GM23338 (cell line): Measurements from ENCODE around the gene ZNF236. TPM values are rescaled to one million over a fixed set of nuclear protein-coding genes. Genes with fewer than 3 reads are reported as not detected.

ENCODE experiments used
- ATAC-seq: fragments of 200-7000 bp; cut with Tn5 transposase; 3 replicates; pipeline ENCODE4 v1.9.1; 2020
- DNase-seq: peaks from one replicate; pipeline ENCODE4 v3.0.0-alpha.2; 2015; ENCODE audit warnings: low spot score
- H2AFZ ChIP-seq: fragments of 200-600 bp; sonication (generic); 2 replicates; pipeline ENCODE4 v1.8.0; 2016; ENCODE audit warnings: antibody characterized with exemption, mild to moderate bottlenecking, moderate library complexity
- H3F3A ChIP-seq: fragments of 200-600 bp; sonication (generic); replicated peaks from 2 replicates; pipeline ENCODE4 v1.8.0; 2017; ENCODE audit warnings: antibody characterized with exemption, mixed run types, low read depth
- H3K27ac ChIP-seq: fragments of 200-600 bp; sonication (generic); 2 replicates; pipeline ENCODE4 v1.6.1; 2016; ENCODE audit warnings: low read depth
- H3K27me3 ChIP-seq: fragments of 200-600 bp; sonication (generic); 2 replicates; pipeline ENCODE4 v1.8.0; 2016; ENCODE audit warnings: mild to moderate bottlenecking, mixed run types, moderate library complexity; ENCODE audit not compliant: insufficient read depth
- H3K36me3 ChIP-seq: fragments of 200-600 bp; sonication (generic); 2 replicates; pipeline ENCODE4 v1.8.0; 2016; ENCODE audit warnings: mild to moderate bottlenecking; ENCODE audit not compliant: insufficient read depth
- H3K4me1 ChIP-seq: fragments of 200-600 bp; sonication (generic); 2 replicates; pipeline ENCODE4 v1.8.0; 2016; ENCODE audit warnings: mild to moderate bottlenecking, moderate library complexity; ENCODE audit not compliant: insufficient read depth
- H3K4me2 ChIP-seq: fragments of 200-600 bp; sonication (generic); 2 replicates; pipeline ENCODE4 v1.7.1; 2017; ENCODE audit warnings: mixed run types
- H3K4me3 ChIP-seq: fragments of 200-600 bp; sonication (generic); 2 replicates; pipeline ENCODE4 v1.6.1; 2016; ENCODE audit warnings: mixed run types
- H3K79me2 ChIP-seq: fragments of 200-600 bp; sonication (generic); replicated peaks from 2 replicates; pipeline ENCODE4 v1.8.0; 2017; ENCODE audit warnings: mild to moderate bottlenecking; ENCODE audit not compliant: insufficient read depth
- H3K9me2 ChIP-seq: fragments of 200-600 bp; sonication (generic); 2 replicates; pipeline ENCODE4 v1.8.0; 2017; ENCODE audit not compliant: insufficient read depth
- H4K20me1 ChIP-seq: fragments of 200-600 bp; sonication (generic); replicated peaks from 2 replicates; pipeline ENCODE4 v1.8.0; 2017; ENCODE audit warnings: mild to moderate bottlenecking; ENCODE audit not compliant: insufficient read depth
- H3K27ac Mint-ChIP-seq: 2 replicates; pipeline ENCODE4 v1.8.0; 2020; ENCODE audit warnings: inconsistent platforms, mild to moderate bottlenecking, moderate library complexity, mixed read lengths
- H3K27me3 Mint-ChIP-seq: 3 replicates; pipeline ENCODE4 v1.8.0; 2022; ENCODE audit warnings: low read depth, mild to moderate bottlenecking, moderate library complexity, mixed read lengths, inconsistent platforms; ENCODE audit not compliant: insufficient read depth, poor library complexity
- H3K36me3 Mint-ChIP-seq: 3 replicates; pipeline ENCODE4 v1.8.0; 2021; ENCODE audit warnings: low read depth, mild to moderate bottlenecking, inconsistent platforms, moderate library complexity, mixed read lengths
- H3K4me1 Mint-ChIP-seq: 3 replicates; pipeline ENCODE4 v1.8.0; 2020; ENCODE audit warnings: mild to moderate bottlenecking, inconsistent platforms, mixed read lengths
- H3K4me3 Mint-ChIP-seq: 3 replicates; pipeline ENCODE4 v1.8.0; 2021; ENCODE audit warnings: moderate library complexity, mild to moderate bottlenecking, inconsistent platforms, mixed read lengths
- H3K9me3 Mint-ChIP-seq: 3 replicates; pipeline ENCODE4 v1.8.0; 2020; ENCODE audit warnings: moderate library complexity, mild to moderate bottlenecking, inconsistent platforms, mixed read lengths
- CREB1 ChIP-seq: fragments of 250-450 bp; sonication (Bioruptor Pico); IDR thresholded peaks from 2 replicates; pipeline ENCODE4 v1.5.0; 2020; ENCODE audit warnings: low read depth, mild to moderate bottlenecking, moderate library complexity
- EZH2 ChIP-seq: fragments of 200-600 bp; sonication (generic); IDR thresholded peaks from one replicate; pipeline ENCODE4 v1.8.0; 2017; ENCODE audit warnings: antibody characterized with exemption, mild to moderate bottlenecking, low read depth; ENCODE audit not compliant: unreplicated experiment
- NANOG ChIP-seq: IDR thresholded peaks from 2 replicates; pipeline ENCODE4 v1.6.1; 2016; ENCODE audit warnings: antibody characterized with exemption, borderline replicate concordance
- polyA plus RNA-seq: library from polyadenylated mRNA; unstranded; fragments of >200 nt; fragmentation: Nextera tagmentation; extraction: Ambion mirVana; gene quantifications from 2 replicates; pipeline ENCODE4 v1.2.1, GENCODE V29; 2016
- total RNA-seq: library from RNA; depleted of rRNA; stranded (reverse); fragments of >200 nt; shearing (Covaris generic); gene quantifications from 2 replicates; pipeline ENCODE4 v1.2.3, GENCODE V29; 2014
- TF ChIP-seq, protein P1 (sequence below): IDR thresholded peaks from 2 replicates; pipeline ENCODE4 v1.6.1; 2016; ENCODE audit warnings: antibody characterized with exemption
- TF ChIP-seq, protein P2 (sequence below), 2 experiments: fragments of 200-600 bp in 1 of 2; sonication (generic) in 1 of 2; conservative IDR thresholded peaks; 2 replicates each; pipeline versions ENCODE4 v1.5.1 to v1.6.1; 2016 to 2017; ENCODE audit warnings: antibody characterized with exemption in 2 of 2, low read depth in 2 of 2, mild to moderate bottlenecking in 2 of 2, moderate library complexity in 1 of 2
- TF ChIP-seq, protein P3 (sequence below): fragments of 250-450 bp; sonication (Bioruptor Pico); IDR thresholded peaks from 2 replicates; pipeline ENCODE4 v1.5.0; 2020; ENCODE audit warnings: mild to moderate bottlenecking, moderate library complexity

Gene ZNF236
- total and polyA plus RNA-seq, 2 experiments from 2014 or later: 8.9 to 16.3 TPM

DNA sequence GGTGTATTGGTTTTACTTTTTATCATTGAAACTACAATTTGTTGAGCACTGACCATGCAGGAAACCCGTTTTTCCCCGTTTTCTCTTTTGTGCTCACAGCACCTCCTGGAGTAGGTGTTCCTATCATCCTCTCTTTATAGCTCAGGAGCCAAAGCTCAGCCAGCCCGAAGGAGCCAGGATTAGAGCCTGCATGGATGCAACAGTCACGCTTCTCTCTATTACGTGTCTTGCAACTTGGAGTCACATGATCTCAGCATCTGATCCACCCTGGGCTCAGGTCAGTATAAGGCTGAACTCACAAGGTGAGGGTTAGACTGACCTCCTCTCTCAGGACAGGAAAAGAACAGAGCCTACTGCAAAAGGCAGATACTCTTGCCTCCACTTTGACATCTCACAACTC lies 159.7 kb downstream of the ZNF236 start:
- no peaks in the 10 kb centered on the region for H3K27me3 ChIP-seq
- H3K4me1 Mint-ChIP-seq: peaks cover 36% of the 10 kb centered on the region
- peaks cover 22% of the 10 kb centered on the region for H3K4me1 ChIP-seq
- H2AFZ ChIP-seq: no peak overlapping the region
- DNase-seq (no peak), ATAC-seq (no peak)
- no peaks in the 10 kb centered on the region for H3K9me3 Mint-ChIP-seq
- H3K27me3 Mint-ChIP-seq: peaks cover 13% of the 10 kb centered on the region
- H3K4me2 ChIP-seq: no peak overlapping the region
- no peak overlapping the region for H3K27ac Mint-ChIP-seq
- H3K4me3 ChIP-seq: no peak overlapping the region
- TF ChIP-seq, protein P1, sequence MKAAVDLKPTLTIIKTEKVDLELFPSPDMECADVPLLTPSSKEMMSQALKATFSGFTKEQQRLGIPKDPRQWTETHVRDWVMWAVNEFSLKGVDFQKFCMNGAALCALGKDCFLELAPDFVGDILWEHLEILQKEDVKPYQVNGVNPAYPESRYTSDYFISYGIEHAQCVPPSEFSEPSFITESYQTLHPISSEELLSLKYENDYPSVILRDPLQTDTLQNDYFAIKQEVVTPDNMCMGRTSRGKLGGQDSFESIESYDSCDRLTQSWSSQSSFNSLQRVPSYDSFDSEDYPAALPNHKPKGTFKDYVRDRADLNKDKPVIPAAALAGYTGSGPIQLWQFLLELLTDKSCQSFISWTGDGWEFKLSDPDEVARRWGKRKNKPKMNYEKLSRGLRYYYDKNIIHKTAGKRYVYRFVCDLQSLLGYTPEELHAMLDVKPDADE: no peak
- TF ChIP-seq, protein P2, sequence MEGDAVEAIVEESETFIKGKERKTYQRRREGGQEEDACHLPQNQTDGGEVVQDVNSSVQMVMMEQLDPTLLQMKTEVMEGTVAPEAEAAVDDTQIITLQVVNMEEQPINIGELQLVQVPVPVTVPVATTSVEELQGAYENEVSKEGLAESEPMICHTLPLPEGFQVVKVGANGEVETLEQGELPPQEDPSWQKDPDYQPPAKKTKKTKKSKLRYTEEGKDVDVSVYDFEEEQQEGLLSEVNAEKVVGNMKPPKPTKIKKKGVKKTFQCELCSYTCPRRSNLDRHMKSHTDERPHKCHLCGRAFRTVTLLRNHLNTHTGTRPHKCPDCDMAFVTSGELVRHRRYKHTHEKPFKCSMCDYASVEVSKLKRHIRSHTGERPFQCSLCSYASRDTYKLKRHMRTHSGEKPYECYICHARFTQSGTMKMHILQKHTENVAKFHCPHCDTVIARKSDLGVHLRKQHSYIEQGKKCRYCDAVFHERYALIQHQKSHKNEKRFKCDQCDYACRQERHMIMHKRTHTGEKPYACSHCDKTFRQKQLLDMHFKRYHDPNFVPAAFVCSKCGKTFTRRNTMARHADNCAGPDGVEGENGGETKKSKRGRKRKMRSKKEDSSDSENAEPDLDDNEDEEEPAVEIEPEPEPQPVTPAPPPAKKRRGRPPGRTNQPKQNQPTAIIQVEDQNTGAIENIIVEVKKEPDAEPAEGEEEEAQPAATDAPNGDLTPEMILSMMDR (conservative IDR thresholded peaks at IDR 0.05; ENCODE audit: low read depth in 2 of 2): peak in 1 of 2 experiments; percentile 23; a peak in 2 of 4 replicates
- H3K9me2 ChIP-seq: no peaks in the 10 kb centered on the region
- H3K79me2 ChIP-seq: no peaks in the 10 kb centered on the region
- no peaks in the 10 kb centered on the region for H3K36me3 ChIP-seq
- H3K36me3 Mint-ChIP-seq: no peaks in the 10 kb centered on the region
- no peak overlapping the region for H3K27ac ChIP-seq
- H4K20me1 ChIP-seq: no peaks in the 10 kb centered on the region
- no peak overlapping the region for H3K4me3 Mint-ChIP-seq
- no peaks in the 10 kb centered on the region for H3F3A ChIP-seq

DNA sequence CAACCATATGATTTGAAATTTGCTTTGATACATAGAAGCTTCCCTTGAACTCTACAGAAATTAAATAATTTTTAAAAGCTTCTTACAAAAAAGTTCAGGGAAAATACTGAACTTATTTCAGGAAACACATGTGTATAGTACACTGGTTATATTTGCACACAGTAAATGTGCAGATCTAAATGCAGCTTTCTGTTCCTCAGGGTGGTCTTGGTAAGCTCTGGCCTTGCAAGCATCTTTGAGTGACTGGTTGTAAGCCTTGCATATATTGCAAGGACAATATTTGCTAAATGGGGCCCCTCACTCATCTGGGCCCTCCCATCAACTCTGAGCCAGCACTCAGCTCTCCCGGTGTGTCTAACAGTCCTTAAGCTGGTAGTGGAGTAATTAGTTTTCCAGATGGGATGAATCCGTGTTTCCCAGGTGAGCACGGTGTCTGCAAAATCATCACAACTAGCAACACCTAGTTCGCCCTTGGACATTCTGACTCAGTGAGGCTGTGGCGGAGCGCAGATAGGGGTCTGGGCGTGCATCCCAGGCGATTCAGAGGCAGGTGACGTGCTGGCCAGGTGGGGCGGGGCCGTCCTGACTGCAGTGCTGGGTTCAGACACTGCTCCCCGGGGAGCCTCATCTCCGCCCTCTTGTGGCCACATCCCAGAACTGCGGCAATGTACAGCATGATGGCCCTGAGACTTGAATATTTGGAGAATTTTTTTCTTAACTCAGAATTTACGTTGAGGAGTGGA lies 160.7 kb downstream of the ZNF236 start:
- 0 out of 2 replicates have a peak overlapping the region, but pooled peaks have one; percentile 28 for H3K27ac Mint-ChIP-seq
- H4K20me1 ChIP-seq: no peaks in the 10 kb centered on the region

More for the DNA sequence above, 160.7 kb downstream of the ZNF236 start:
- H3K79me2 ChIP-seq: no peaks in the 10 kb centered on the region
- H3K4me2 ChIP-seq: 0 out of 2 replicates have a peak overlapping the region, but pooled peaks have one; percentile 48
- H2AFZ ChIP-seq: no peak overlapping the region
- no peaks in the 10 kb centered on the region for H3K9me2 ChIP-seq
- peak overlapping the region; percentile 25; the same call in 1 of the 2 replicates for H3K4me3 ChIP-seq
- no peaks in the 10 kb centered on the region for H3K27me3 ChIP-seq
- H3K4me1 ChIP-seq: peaks cover 22% of the 10 kb centered on the region
- no peak for TF ChIP-seq NANOG
- TF ChIP-seq CREB1: peak; percentile 56
- TF ChIP-seq, protein P2 (conservative IDR thresholded peaks at IDR 0.05; ENCODE audit: low read depth in 2 of 2): peak; percentile 87 to 89
- TF ChIP-seq, protein P3, sequence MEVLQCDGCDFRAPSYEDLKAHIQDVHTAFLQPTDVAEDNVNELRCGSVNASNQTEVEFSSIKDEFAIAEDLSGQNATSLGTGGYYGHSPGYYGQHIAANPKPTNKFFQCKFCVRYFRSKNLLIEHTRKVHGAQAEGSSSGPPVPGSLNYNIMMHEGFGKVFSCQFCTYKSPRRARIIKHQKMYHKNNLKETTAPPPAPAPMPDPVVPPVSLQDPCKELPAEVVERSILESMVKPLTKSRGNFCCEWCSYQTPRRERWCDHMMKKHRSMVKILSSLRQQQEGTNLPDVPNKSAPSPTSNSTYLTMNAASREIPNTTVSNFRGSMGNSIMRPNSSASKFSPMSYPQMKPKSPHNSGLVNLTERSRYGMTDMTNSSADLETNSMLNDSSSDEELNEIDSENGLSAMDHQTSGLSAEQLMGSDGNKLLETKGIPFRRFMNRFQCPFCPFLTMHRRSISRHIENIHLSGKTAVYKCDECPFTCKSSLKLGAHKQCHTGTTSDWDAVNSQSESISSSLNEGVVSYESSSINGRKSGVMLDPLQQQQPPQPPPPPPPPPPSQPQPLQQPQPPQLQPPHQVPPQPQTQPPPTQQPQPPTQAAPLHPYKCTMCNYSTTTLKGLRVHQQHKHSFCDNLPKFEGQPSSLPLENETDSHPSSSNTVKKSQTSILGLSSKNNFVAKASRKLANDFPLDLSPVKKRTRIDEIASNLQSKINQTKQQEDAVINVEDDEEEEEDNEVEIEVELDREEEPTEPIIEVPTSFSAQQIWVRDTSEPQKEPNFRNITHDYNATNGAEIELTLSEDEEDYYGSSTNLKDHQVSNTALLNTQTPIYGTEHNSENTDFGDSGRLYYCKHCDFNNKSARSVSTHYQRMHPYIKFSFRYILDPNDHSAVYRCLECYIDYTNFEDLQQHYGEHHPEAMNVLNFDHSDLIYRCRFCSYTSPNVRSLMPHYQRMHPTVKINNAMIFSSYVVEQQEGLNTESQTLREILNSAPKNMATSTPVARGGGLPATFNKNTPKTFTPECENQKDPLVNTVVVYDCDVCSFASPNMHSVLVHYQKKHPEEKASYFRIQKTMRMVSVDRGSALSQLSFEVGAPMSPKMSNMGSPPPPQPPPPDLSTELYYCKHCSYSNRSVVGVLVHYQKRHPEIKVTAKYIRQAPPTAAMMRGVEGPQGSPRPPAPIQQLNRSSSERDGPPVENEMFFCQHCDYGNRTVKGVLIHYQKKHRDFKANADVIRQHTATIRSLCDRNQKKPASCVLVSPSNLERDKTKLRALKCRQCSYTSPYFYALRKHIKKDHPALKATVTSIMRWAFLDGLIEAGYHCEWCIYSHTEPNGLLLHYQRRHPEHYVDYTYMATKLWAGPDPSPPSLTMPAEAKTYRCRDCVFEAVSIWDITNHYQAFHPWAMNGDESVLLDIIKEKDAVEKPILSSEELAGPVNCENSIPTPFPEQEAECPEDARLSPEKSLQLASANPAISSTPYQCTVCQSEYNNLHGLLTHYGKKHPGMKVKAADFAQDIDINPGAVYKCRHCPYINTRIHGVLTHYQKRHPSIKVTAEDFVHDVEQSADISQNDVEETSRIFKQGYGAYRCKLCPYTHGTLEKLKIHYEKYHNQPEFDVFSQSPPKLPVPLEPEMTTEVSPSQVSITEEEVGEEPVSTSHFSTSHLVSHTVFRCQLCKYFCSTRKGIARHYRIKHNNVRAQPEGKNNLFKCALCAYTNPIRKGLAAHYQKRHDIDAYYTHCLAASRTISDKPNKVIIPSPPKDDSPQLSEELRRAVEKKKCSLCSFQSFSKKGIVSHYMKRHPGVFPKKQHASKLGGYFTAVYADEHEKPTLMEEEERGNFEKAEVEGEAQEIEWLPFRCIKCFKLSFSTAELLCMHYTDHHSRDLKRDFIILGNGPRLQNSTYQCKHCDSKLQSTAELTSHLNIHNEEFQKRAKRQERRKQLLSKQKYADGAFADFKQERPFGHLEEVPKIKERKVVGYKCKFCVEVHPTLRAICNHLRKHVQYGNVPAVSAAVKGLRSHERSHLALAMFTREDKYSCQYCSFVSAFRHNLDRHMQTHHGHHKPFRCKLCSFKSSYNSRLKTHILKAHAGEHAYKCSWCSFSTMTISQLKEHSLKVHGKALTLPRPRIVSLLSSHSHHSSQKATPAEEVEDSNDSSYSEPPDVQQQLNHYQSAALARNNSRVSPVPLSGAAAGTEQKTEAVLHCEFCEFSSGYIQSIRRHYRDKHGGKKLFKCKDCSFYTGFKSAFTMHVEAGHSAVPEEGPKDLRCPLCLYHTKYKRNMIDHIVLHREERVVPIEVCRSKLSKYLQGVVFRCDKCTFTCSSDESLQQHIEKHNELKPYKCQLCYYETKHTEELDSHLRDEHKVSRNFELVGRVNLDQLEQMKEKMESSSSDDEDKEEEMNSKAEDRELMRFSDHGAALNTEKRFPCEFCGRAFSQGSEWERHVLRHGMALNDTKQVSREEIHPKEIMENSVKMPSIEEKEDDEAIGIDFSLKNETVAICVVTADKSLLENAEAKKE (CRISPR knock-in tag): no peak
- no peak for TF ChIP-seq EZH2
- no peaks in the 10 kb centered on the region for H3F3A ChIP-seq
- no peaks in the 10 kb centered on the region for H3K36me3 ChIP-seq
- DNase-seq (peak; percentile 94), ATAC-seq (peak; percentile 87)
- H3K27me3 Mint-ChIP-seq: peaks cover 9% of the 10 kb centered on the region
- H3K27ac ChIP-seq: no peak overlapping the region
- peaks cover 36% of the 10 kb centered on the region for H3K4me1 Mint-ChIP-seq
- no peak overlapping the region for H3K4me3 Mint-ChIP-seq
- no peaks in the 10 kb centered on the region for H3K36me3 Mint-ChIP-seq
- H3K9me3 Mint-ChIP-seq: no peaks in the 10 kb centered on the region
